Middle frontal gyrus (tissue), 1 donor: ENCODE measurements around the gene TMTC3.
"Not testable (repeated sequence)": the region's sequence is repeated elsewhere in the genome, so short reads cannot be mapped to it uniquely, and the experiment has no call there.

Experiments
- DNase-seq: peaks from one replicate; pipeline ENCODE4 v3.0.0-alpha.2; 2015; ENCODE audit warnings: low spot score; ENCODE audit errors: extremely low spot score

TMTC3 gene

GRCh38 chr12:88166179-88166578 is 24.1 kb downstream of the TMTC3 start:
- no peak for DNase-seq

GRCh38 chr12:88167384-88167783 is 25.3 kb downstream of the TMTC3 start:
- no peak for DNase-seq

GRCh38 chr12:88172844-88173407 is 30.8 kb downstream of the TMTC3 start:
- no peak for DNase-seq

DNA sequence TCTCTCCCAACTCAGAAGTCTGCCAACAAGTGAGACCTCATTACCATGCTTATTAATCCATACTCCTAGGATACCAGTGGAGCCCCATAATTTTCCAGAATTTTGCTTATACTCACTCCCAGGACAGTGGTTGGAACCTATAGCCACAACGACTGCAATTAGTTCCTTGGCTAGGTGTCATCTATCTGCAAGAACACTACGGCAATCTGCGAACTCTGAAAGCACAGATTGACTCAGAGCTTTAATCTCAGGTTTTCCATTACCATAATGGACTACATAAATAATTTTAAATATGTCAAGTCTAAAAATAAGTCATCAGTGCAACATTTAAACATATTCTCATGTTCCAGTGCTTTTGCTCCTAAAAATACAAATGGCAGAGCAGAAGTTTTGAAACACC is 33.4 kb downstream of the TMTC3 start:
- no peak for DNase-seq

GRCh38 chr12:88179436-88180014 is 37.4 kb downstream of the TMTC3 start:
- DNase-seq: no peak

- no peak for DNase-seq
These were observed 39.8 kb downstream of the TMTC3 start for GRCh38 chr12:88181881-88182280.

- DNase-seq: no peak
These were observed 40.3 kb downstream of the TMTC3 start for GRCh38 chr12:88182416-88182815.

- DNase-seq: no peak
These were observed 42.1 kb downstream of the TMTC3 start for GRCh38 chr12:88184196-88184595.

DNA sequence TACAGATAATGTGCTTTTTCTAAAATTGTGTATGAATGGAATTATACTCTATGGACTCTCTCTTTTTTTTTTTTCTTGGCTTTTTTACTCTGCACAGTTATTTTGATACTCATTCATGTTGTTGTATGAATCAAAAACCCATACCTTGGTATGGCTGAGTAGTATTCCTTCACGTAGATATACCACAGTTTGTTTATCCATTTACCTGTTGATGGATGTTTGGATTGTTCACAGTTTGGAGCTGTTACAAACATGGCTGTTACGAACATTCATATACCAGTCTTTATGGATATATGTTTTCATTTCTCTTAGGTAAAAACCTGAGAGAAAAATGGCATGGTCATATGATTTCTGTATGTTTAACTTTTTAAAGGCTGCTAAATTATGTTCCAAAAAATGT is 43.2 kb downstream of the TMTC3 start:
- DNase-seq: no peak

GRCh38 chr12:88185988-88186387 is 43.9 kb downstream of the TMTC3 start:
- no peak for DNase-seq

DNA sequence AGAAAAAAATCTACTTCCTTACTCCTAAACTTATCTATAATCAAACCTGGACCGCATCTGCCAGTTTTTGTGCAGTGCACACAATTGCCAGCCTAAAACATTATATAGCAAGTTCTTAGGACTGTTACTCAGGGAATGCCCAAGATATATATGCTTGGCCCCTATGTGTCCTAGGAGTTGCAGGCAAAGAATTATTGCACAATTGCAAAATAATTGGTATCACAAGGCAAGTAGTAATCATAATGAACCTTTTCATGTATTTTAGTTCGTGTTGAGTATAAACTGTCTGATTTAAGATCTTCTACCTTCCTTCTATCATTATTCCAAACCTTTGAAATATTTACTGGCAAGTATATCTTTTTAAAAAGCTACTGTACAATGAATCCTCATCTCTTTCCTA is 45.5 kb downstream of the TMTC3 start:
- DNase-seq: no peak

DNA sequence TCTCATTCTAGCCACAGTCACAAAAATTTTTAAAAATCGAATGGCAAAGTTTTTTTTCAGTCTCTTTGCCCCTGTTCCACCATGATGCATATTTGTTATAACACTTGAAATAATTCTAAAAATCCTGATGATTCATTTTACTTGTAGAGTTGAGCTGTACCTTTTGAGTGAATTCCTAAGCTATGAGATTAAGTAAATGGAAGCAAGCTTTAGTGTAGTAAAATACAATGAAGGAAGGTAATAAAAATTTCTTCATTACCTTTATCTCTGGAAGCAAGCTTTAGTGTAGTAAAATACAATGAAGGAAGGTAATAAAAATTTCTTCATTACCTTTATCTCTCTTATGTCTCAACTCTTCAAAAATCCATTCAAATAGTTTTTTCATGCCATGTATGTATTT is 46.1 kb downstream of the TMTC3 start:
- no peak for DNase-seq

GRCh38 chr12:88192426-88192825 is 50.3 kb downstream of the TMTC3 start:
- DNase-seq: no peak

DNA sequence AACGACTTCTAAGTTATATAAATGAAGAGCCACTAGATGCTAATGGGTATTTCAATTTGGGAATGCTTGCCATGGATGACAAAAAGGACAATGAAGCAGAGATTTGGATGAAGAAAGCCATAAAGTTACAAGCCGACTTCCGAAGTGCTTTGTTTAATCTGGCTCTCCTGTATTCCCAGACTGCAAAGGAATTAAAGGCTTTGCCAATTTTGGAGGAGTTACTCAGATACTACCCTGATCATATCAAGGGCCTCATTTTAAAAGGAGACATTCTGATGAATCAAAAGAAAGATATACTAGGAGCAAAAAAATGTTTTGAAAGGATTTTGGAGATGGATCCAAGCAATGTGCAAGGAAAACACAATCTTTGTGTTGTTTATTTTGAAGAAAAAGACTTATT is 52.8 kb downstream of the TMTC3 start:
- no peak for DNase-seq

GRCh38 chr12:88200029-88200428 is 57.9 kb downstream of the TMTC3 start:
- DNase-seq: no peak

- DNase-seq: no peak
These were observed 60.4 kb downstream of the TMTC3 start for GRCh38 chr12:88202500-88202899.

GRCh38 chr12:88206601-88207000 is 64.5 kb downstream of the TMTC3 start:
- no peak for DNase-seq

DNA sequence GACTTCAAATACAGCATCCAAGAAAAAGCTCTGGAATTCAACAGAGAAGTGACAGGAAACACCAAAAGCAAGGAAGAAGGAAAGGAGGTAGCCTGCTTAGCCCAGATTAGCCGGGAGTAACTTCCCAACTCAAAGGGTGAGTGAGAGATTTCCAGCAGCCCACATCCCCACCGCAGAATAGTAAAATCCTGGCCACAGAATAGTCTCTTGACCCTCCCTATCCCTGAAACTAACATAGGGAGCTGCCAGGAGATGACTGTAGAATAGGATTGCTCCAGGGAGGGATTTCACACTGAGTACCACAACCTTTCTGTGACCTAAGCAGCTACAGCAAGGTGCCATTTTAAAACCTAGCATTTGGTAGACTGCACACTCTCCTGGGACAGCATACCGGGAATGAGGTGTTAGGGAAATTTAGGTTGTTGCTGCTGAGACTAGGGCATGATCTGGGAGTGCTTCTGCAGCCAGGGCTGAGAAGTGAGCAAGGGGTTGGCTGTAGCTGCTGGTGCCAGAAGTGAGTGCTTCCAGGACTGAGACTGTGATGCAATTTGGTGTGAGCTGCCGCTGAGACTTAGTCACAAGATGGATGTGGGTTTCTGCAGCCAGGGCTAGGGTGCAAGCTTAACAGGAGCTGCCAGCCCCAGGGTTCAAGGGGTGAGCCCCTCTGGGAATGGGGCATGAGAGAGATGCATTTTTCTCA is 66.0 kb downstream of the TMTC3 start:
- DNase-seq: no peak

DNA sequence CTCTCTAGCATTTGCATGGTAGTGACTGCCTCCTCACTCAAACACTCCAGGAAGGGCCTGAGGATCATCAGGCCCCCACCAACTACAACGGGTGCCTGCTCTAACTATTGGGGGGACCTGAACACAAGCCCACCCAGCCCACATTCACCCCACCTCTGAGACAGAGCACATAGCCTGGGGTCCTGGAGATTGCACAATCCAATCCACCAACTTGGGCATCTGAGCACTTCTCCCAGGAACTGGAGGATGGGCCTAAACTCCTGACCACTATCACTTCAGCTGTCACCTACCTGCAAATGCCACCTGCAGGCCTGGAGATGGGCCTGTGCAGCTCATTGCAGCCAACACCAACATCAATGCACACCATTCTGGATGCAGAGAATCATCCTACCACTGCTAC is 66.6 kb downstream of the TMTC3 start:
- no peak for DNase-seq

DNA sequence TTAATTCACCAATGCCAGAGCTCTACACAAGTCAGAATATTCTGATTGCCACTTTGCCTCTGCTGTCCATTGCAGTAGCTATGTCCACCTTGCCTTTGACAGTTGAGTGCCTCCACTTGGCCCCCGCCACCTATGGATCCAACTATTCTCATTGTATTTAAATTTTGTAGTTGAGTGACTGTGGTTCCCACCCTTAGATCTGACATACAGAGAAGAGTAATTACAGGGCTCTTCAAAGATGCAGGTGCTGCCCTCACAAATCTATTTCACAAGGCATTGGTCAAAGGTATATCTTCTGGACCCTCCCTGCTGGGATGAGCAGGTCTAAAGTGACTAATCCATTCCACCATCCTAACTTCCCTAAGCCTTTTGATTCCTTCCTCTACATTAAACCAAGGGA is 68.2 kb downstream of the TMTC3 start:
- not testable (repeated sequence) for DNase-seq

GRCh38 chr12:88218293-88218692 is 76.2 kb downstream of the TMTC3 start:
- no peak for DNase-seq

DNA sequence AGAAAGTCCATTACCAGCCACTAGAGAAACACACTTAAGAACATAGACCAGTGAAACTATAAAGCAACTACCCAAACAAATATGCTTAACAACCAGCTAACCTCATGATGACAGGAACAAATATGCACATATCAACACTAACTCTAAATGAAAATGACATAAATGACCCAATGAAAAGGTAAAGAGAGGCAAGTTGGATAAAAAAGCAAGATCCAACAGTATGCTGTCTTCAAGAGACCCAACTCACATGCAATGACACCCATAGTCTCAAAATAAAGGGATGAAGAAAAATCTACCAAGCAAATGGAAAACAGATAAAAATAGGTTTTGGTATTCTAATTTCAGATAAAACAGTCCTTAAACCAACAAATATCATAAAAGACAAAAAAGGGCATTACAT is 77.8 kb downstream of the TMTC3 start:
- no peak for DNase-seq

GRCh38 chr12:88223519-88223918 is 81.4 kb downstream of the TMTC3 start:
- DNase-seq: no peak
